GM13976 (cell line): ENCODE data around the gene CRYL1.

ENCODE experiments used
- DNase-seq: peaks from one replicate; pipeline ENCODE4 v3.0.0; 2012; ENCODE audit warnings: low spot score
- in situ Hi-C: fragments of 300-500 bp; cut with MboI; formaldehyde crosslinking; loops from one replicate; pipeline ENCODE4 v1.12.0; 2022; ENCODE audit warnings: low sequenced_read_pairs, mixed read lengths, inconsistent platforms; ENCODE audit not compliant: unreplicated experiment
- TF ChIP-seq, protein P1 (sequence below): IDR thresholded peaks from 2 replicates; pipeline ENCODE4 v1.5.1; 2012; ENCODE audit warnings: borderline replicate concordance, mild to moderate bottlenecking; ENCODE audit not compliant: insufficient read depth; ENCODE audit errors: extremely low read depth, missing control alignments, control extremely low read depth

Gene CRYL1

DNA sequence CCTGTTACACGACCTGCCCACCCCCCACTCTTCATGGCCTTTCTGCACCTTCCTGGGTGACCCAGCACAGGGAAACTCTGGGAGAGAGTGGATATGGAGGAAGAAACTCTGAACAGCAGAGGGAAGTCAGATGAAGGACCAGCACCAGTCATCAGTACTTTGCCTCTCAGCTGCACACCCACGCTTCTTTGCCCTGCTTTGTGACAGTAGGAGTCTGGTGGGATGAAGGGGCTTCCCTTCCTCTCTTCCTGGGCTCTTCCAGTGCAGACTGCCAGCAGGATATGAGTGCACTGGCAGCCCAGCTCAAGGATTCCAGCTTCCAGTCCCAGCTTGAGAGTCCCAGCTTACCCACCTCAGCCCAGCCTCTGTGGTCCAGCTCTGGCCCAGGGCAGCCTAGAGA, 68.9 kb downstream of the CRYL1 start:
- TF ChIP-seq, protein P1, sequence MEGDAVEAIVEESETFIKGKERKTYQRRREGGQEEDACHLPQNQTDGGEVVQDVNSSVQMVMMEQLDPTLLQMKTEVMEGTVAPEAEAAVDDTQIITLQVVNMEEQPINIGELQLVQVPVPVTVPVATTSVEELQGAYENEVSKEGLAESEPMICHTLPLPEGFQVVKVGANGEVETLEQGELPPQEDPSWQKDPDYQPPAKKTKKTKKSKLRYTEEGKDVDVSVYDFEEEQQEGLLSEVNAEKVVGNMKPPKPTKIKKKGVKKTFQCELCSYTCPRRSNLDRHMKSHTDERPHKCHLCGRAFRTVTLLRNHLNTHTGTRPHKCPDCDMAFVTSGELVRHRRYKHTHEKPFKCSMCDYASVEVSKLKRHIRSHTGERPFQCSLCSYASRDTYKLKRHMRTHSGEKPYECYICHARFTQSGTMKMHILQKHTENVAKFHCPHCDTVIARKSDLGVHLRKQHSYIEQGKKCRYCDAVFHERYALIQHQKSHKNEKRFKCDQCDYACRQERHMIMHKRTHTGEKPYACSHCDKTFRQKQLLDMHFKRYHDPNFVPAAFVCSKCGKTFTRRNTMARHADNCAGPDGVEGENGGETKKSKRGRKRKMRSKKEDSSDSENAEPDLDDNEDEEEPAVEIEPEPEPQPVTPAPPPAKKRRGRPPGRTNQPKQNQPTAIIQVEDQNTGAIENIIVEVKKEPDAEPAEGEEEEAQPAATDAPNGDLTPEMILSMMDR, result no peak
- DNase-seq, result no peak
- in situ Hi-C loops, result no loop called here

GRCh38 chr13:20451397-20451796, 74.3 kb downstream of the CRYL1 start:
- TF ChIP-seq, protein P1, result no peak
- in situ Hi-C loops, result no loop called here
- no peak for DNase-seq

DNA sequence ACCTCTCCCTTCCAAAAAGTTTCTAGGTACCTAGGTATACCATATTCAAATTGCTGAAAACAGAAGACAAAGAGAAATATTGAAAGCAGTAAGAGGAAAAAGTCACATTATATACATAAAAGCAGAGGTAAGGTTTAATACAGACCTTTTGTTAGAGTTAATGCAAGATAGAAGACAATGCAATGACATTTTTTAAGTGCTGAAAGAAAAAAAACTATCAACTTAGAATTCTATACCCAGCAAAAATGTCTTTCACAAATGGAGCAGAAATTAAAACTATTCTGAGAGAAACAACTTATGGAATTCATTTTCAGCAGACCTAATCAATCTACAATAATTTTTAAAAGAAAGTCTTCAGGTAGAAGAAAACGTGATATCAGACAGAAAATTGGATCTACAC, 77.2 kb downstream of the CRYL1 start:
- TF ChIP-seq, protein P1, result no peak
- no peak for DNase-seq
- in situ Hi-C loops, result no loop called here

- in situ Hi-C loops, result no loop called here
- TF ChIP-seq, protein P1, result no peak
- DNase-seq, result no peak
Observed at GRCh38 chr13:20446900-20447299, 78.8 kb downstream of the CRYL1 start.

DNA sequence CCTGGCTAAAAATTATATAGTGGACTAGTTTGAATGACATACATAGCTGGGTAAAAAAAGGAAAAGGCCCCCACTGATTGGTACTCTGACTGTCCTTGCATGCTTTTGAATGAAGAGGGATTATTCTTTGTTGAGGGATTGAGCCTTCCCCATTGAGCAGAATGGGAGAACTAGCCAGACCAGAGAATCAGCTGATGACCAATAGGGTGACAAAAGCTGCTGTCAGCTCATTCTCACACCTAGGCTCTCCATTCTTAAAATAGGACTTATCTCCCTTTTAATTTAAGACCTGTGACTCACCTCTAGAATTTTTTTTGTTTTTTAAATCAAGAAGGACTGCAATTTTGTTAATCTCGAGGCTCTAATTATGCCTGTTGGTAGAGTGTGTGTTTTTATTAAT, 79.3 kb downstream of the CRYL1 start:
- TF ChIP-seq, protein P1, result no peak
- DNase-seq, result no peak
- in situ Hi-C loops, result no loop called here

DNA sequence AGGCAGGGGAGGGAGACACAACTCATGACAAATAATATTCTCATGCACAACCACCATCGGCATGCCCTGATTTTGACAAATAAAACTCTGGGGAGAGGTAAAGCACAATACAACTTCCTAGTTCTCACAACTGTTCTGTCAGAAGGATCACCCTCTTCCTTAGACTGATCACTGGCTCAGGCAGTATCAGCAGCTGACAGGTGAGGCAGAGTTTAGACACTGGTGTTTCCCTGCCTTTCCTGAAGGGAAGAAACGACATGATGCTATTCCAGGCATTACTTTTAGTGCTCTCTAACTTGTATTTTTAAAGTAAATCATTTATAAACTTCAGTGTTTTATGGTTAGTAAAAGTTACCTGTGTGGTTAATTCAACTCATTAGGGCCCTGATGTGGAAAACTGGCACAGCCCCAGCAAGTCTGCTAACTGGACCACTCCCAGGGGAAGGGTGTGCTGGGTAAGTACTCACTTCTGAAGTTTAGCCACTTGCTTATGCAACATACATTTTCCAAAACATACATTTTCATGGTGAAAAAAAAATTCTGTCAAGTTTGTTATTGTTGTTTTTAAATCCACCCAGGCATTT, 82.8 kb downstream of the CRYL1 start:
- TF ChIP-seq, protein P1, result no peak
- in situ Hi-C loops, result no loop called here
- no peak for DNase-seq

GRCh38 chr13:20442375-20442774, 83.3 kb downstream of the CRYL1 start:
- in situ Hi-C loops, result no loop called here
- no peak for DNase-seq
- TF ChIP-seq, protein P1, result no peak
